OCI-LY7 (cell line): Measurements from ENCODE around the gene MED13. TPM values are rescaled to one million over a fixed set of nuclear protein-coding genes. Genes with fewer than 3 reads are reported as not detected.

Source experiments
- BruUV-seq: library from RNA; stranded (reverse); fragments of 400-500 nt; replicated peaks from 2 replicates; lab custom pipeline; 2021; lab: Mats Ljungman, UMichigan
- CTCF ChIA-PET: fragments of 300-600 bp; sonication (Branson Sonifier 250); formaldehyde crosslinking; loops from one replicate; lab custom pipeline; 2022; ENCODE audit warnings: antibody characterized with exemption; ENCODE audit not compliant: unreplicated experiment; lab: Charles Lee
- POLR2A ChIA-PET: fragments of 300-600 bp; sonication (Branson Sonifier 250); formaldehyde crosslinking; loops from one replicate; lab custom pipeline; 2022; ENCODE audit warnings: antibody characterized with exemption; lab: Charles Lee
- DNase-seq: peaks from one replicate; pipeline ENCODE4 v3.0.0-alpha.2; 2015; ENCODE audit warnings: low spot score
- H2AFZ ChIP-seq: fragments of 200-600 bp; sonication (generic), shearing (Covaris generic); 2 replicates; pipeline ENCODE4 v1.6.1; 2014; ENCODE audit warnings: mild to moderate bottlenecking, antibody characterized with exemption, low read length, moderate library complexity
- H3K27ac ChIP-seq: fragments of 200-600 bp; sonication (generic); 2 replicates; pipeline ENCODE4 v1.5.1; 2014; ENCODE audit warnings: mixed run types, low read depth, mild to moderate bottlenecking, moderate library complexity, low read length, inconsistent platforms; ENCODE audit not compliant: poor library complexity, severe bottlenecking
- H3K36me3 ChIP-seq: fragments of 200-600 bp; sonication (generic); 2 replicates; pipeline ENCODE4 v1.6.1; 2014; ENCODE audit warnings: mild to moderate bottlenecking, antibody characterized with exemption, low read length, moderate library complexity, mixed read lengths; ENCODE audit not compliant: insufficient read depth
- H3K4me1 ChIP-seq: fragments of 200-600 bp; sonication (generic); 2 replicates; pipeline ENCODE4 v1.5.1; 2014; ENCODE audit warnings: mild to moderate bottlenecking, low read length; ENCODE audit not compliant: insufficient read depth, poor library complexity, severe bottlenecking
- H3K4me2 ChIP-seq: fragments of 200-600 bp; sonication (generic); 2 replicates; pipeline ENCODE4 v1.6.1; 2014; ENCODE audit warnings: mild to moderate bottlenecking, low read length
- H3K4me3 ChIP-seq: fragments of 200-600 bp; sonication (generic); 2 replicates; pipeline ENCODE4 v1.5.1; 2014; ENCODE audit warnings: mild to moderate bottlenecking, low read depth, low read length; ENCODE audit not compliant: poor library complexity, severe bottlenecking
- H3K79me2 ChIP-seq: fragments of 200-600 bp; sonication (generic); 2 replicates; pipeline ENCODE4 v1.6.1; 2016; ENCODE audit warnings: low read depth, mild to moderate bottlenecking, low read length, moderate library complexity, mixed read lengths; ENCODE audit not compliant: insufficient read depth
- H3K9me2 ChIP-seq: fragments of 200-600 bp; sonication (generic); 2 replicates; pipeline ENCODE4 v1.6.1; 2016; ENCODE audit warnings: mild to moderate bottlenecking, low read length, mixed read lengths; ENCODE audit not compliant: insufficient read depth
- H3K9me3 ChIP-seq: fragments of 200-600 bp; sonication (generic); 2 replicates; pipeline ENCODE4 v1.6.1; 2014; ENCODE audit warnings: mild to moderate bottlenecking, mixed run types, low read length, mixed read lengths
- H4K20me1 ChIP-seq: fragments of 200-600 bp; sonication (generic); 2 replicates; pipeline ENCODE4 v1.6.1; 2014; ENCODE audit warnings: mild to moderate bottlenecking, antibody characterized with exemption, low read length, moderate library complexity, mixed read lengths; ENCODE audit not compliant: insufficient read depth
- EZH2phosphoT487 ChIP-seq: fragments of 200-600 bp; sonication (generic); IDR thresholded peaks from 2 replicates; pipeline ENCODE4 v1.6.1; 2018; ENCODE audit warnings: low read depth, borderline replicate concordance, mild to moderate bottlenecking, mixed run types, antibody characterized with exemption, low read length, moderate library complexity, mixed read lengths
- intact Hi-C: fragments of 100-400 bp; cut with micrococcal nuclease; formaldehyde crosslinking; loops from one replicate; pipeline ENCODE4 v1.10.0; 2022; ENCODE audit not compliant: unreplicated experiment
- total RNA-seq, 2 experiments: library from RNA; depleted of rRNA in 1 of 2; stranded (reverse); fragments of >200 nt in 1 of 2; shearing (Covaris generic) in 1 of 2; gene quantifications; 2 replicates each; pipeline ENCODE4 v1.2.3, GENCODE V29; 2014 to 2022
- TF ChIP-seq, protein P1 (sequence below): fragments of 200-600 bp; sonication (generic); conservative IDR thresholded peaks from 2 replicates; pipeline ENCODE4 v1.5.1; 2014; ENCODE audit warnings: mild to moderate bottlenecking, antibody characterized with exemption, low read length, moderate library complexity, mixed read lengths

Gene MED13
- total RNA-seq, 2 experiments from 2014 or later = 42.3 to 70.8 TPM

GRCh38 chr17:62078009-62078408 is 12.9 kb upstream of the MED13 start:
- Histone ChIP-seq H3K79me2 (no peaks in the 10 kb centered on the region), H3K4me2 (no peak overlapping the region), H3K9me3 (no peaks in the 10 kb centered on the region), H2AFZ (no peak overlapping the region), H3K36me3 (no peaks in the 10 kb centered on the region), H3K27ac (no peak overlapping the region), H3K4me3 (no peak overlapping the region), H4K20me1 (no peaks in the 10 kb centered on the region), H3K9me2 (no peaks in the 10 kb centered on the region), H3K4me1 (no peaks in the 10 kb centered on the region)
- TF ChIP-seq, protein P1, sequence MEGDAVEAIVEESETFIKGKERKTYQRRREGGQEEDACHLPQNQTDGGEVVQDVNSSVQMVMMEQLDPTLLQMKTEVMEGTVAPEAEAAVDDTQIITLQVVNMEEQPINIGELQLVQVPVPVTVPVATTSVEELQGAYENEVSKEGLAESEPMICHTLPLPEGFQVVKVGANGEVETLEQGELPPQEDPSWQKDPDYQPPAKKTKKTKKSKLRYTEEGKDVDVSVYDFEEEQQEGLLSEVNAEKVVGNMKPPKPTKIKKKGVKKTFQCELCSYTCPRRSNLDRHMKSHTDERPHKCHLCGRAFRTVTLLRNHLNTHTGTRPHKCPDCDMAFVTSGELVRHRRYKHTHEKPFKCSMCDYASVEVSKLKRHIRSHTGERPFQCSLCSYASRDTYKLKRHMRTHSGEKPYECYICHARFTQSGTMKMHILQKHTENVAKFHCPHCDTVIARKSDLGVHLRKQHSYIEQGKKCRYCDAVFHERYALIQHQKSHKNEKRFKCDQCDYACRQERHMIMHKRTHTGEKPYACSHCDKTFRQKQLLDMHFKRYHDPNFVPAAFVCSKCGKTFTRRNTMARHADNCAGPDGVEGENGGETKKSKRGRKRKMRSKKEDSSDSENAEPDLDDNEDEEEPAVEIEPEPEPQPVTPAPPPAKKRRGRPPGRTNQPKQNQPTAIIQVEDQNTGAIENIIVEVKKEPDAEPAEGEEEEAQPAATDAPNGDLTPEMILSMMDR = no peak
- no peak for TF ChIP-seq EZH2phosphoT487
- intact Hi-C loops = no loop called here
- POLR2A ChIA-PET = no interaction called here
- no TSS peak for BruUV-seq
- CTCF ChIA-PET = no interaction called here
- no peak for DNase-seq

DNA sequence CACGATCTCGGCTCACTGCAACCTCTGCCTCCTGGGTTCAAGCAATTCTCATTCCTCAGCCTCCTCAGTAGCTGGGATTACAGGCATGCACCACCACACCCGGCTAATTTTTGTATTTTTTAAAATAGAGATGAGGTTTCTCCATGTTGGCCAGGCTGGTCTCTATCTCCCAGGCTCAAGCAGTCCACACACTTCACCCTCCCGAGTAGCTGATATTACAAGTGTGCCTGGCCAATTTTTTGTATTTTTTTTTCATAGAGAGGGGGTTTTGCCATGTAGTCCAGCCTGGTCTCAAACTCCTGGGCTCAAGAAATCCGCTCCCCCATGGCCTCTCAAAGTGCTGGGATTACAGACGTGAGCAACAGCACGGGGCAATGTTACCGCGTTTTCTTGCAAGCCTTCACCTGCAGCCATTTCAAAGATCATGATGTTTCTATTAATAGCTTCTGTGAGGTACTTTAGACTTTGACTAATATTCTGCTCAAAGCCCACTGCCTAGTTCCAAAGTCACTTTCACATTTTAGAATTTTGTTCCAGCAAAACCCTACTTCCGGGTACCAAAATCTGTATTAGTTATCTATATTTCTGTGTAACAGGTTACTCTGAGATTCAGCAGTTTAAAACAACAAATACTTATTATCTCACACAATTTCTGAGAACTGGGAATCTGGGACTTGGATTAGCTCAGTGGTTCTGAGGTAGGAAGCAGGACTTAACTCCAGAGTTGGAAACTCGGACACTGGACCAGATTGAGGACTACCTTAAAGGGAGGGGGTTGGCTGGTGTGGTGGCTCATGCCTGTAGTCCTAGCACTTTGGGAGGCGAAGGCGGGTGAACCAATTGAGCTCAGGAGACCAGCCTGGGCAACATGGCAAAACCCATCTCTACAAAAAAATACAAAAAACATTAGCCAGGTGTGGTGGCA is 12.0 kb upstream of the MED13 start:
- intact Hi-C loops = no loop called here
- no TSS peak for BruUV-seq
- CTCF ChIA-PET = no interaction called here

More for the DNA sequence above, 12.0 kb upstream of the MED13 start:
- H3K36me3 ChIP-seq = no peaks in the 10 kb centered on the region
- POLR2A ChIA-PET = interaction anchor here (0.5 kb wide), 1 partner anchor 999 kb away, joined by 3 read pairs; no protein-coding TSS in a partner anchor
- H3K27ac ChIP-seq = no peak overlapping the region
- H3K79me2 ChIP-seq = no peaks in the 10 kb centered on the region
- H3K4me2 ChIP-seq = no peak overlapping the region
- no peaks in the 10 kb centered on the region for H3K4me1 ChIP-seq
- H3K4me3 ChIP-seq = no peak overlapping the region
- no peaks in the 10 kb centered on the region for H3K9me2 ChIP-seq
- no peaks in the 10 kb centered on the region for H3K9me3 ChIP-seq
- TF ChIP-seq, protein P1 = no peak
- TF ChIP-seq EZH2phosphoT487 = no peak
- no peak for DNase-seq
- no peak overlapping the region for H2AFZ ChIP-seq
- H4K20me1 ChIP-seq = no peaks in the 10 kb centered on the region
